Neural cell (in vitro differentiated cells): Measurements from ENCODE around the gene VPS13D. TPM values are rescaled to one million over a fixed set of nuclear protein-coding genes. Genes with fewer than 3 reads are reported as not detected.

Experiments
- H2AFZ ChIP-seq: fragments of 200-600, 300-800 bp; sonication (generic), shearing (Covaris generic); 2 replicates; pipeline ENCODE4 v1.6.0; 2014; ENCODE audit warnings: low read depth, mild to moderate bottlenecking, antibody characterized with exemption, low read length, moderate library complexity
- H3F3A ChIP-seq: fragments of 200-600 bp; shearing (Covaris generic); 2 replicates; pipeline ENCODE4 v1.6.1; 2016; ENCODE audit warnings: mild to moderate bottlenecking, moderate library complexity, mixed read lengths, antibody characterized with exemption, low read length; ENCODE audit not compliant: insufficient read depth, poor library complexity, severe bottlenecking
- H3K27ac ChIP-seq: fragments of 200-600, 300-800 bp; sonication (generic), shearing (Covaris generic); 2 replicates; pipeline ENCODE4 v1.5.1; 2014; ENCODE audit warnings: mild to moderate bottlenecking, low read length, moderate library complexity
- H3K27me3 ChIP-seq: fragments of 300-800, 200-600 bp; sonication (generic), shearing (Covaris generic); 2 replicates; pipeline ENCODE4 v1.6.0; 2014; ENCODE audit warnings: mild to moderate bottlenecking, low read depth, low read length, moderate library complexity; ENCODE audit not compliant: insufficient read depth
- H3K36me3 ChIP-seq: fragments of 300-800, 200-600 bp; sonication (generic), shearing (Covaris generic); 2 replicates; pipeline ENCODE4 v1.5.1; 2014; ENCODE audit warnings: mild to moderate bottlenecking, antibody characterized with exemption, low read length, moderate library complexity; ENCODE audit not compliant: insufficient read depth
- H3K4me2 ChIP-seq: fragments of 300-800, 200-600 bp; sonication (generic), shearing (Covaris generic); 2 replicates; pipeline ENCODE4 v1.6.0; 2014; ENCODE audit warnings: mild to moderate bottlenecking, low read length
- H3K4me3 ChIP-seq: fragments of 300-800, 200-600 bp; sonication (generic), shearing (Covaris generic); 2 replicates; pipeline ENCODE4 v1.5.1; 2014; ENCODE audit warnings: mild to moderate bottlenecking, low read length, moderate library complexity
- H3K79me2 ChIP-seq: fragments of 200-600 bp; shearing (Covaris generic); replicated peaks from 2 replicates; pipeline ENCODE4 v1.6.0; 2014; ENCODE audit warnings: mild to moderate bottlenecking, low read length, moderate library complexity; ENCODE audit not compliant: insufficient read depth
- H3K9ac ChIP-seq: fragments of 300-800, 200-600 bp; sonication (generic), shearing (Covaris generic); 2 replicates; pipeline ENCODE4 v1.6.1; 2016; ENCODE audit warnings: mild to moderate bottlenecking, low read length, mixed read lengths
- H3K9me2 ChIP-seq: fragments of 200-600 bp; shearing (Covaris generic); 2 replicates; pipeline ENCODE4 v1.6.1; 2016; ENCODE audit warnings: mild to moderate bottlenecking, low read length, mixed read lengths; ENCODE audit not compliant: insufficient read depth
- H3K9me3 ChIP-seq: fragments of 200-600, 300-800 bp; sonication (generic), shearing (Covaris generic); 2 replicates; pipeline ENCODE4 v1.6.1; 2016; ENCODE audit warnings: mild to moderate bottlenecking, mixed run types, low read length, moderate library complexity, mixed read lengths
- H4K20me1 ChIP-seq: fragments of 200-600 bp; shearing (Covaris generic); 2 replicates; pipeline ENCODE4 v1.6.1; 2016; ENCODE audit warnings: mild to moderate bottlenecking, mixed run types; ENCODE audit not compliant: insufficient read depth
- EP300 ChIP-seq: fragments of 450-650 bp; conservative IDR thresholded peaks from 2 replicates; pipeline ENCODE4 v1.6.1; 2014; ENCODE audit warnings: antibody characterized with exemption, mild to moderate bottlenecking, moderate library complexity; ENCODE audit not compliant: poor library complexity, severe bottlenecking
- EZH2 ChIP-seq: fragments of 200-600, 300-800 bp; shearing (Covaris generic), sonication (generic); IDR thresholded peaks from 2 replicates; pipeline ENCODE4 v1.6.1; 2014; ENCODE audit warnings: antibody characterized with exemption, low read length, borderline replicate concordance, mild to moderate bottlenecking; ENCODE audit not compliant: insufficient read depth, poor library complexity, severe bottlenecking
- MXI1 ChIP-seq: fragments of 450-650 bp; conservative IDR thresholded peaks from 2 replicates; pipeline ENCODE4 v1.6.1; 2014; ENCODE audit warnings: antibody characterized with exemption, mild to moderate bottlenecking; ENCODE audit not compliant: poor library complexity, severe bottlenecking
- POLR2AphosphoS5 ChIP-seq: IDR thresholded peaks from 2 replicates; pipeline ENCODE4 v1.6.1; 2012
- RAD21 ChIP-seq: fragments of 450-650 bp; conservative IDR thresholded peaks from 2 replicates; pipeline ENCODE4 v1.6.1; 2014; ENCODE audit warnings: antibody characterized with exemption, mild to moderate bottlenecking, moderate library complexity
- REST ChIP-seq: IDR thresholded peaks from 2 replicates; pipeline ENCODE4 v1.6.1; 2012; ENCODE audit warnings: borderline replicate concordance
- SMC3 ChIP-seq: fragments of 450-650 bp; conservative IDR thresholded peaks from 2 replicates; pipeline ENCODE4 v1.6.1; 2014; ENCODE audit warnings: antibody characterized with exemption, mild to moderate bottlenecking, moderate library complexity; ENCODE audit not compliant: poor library complexity
- TAF1 ChIP-seq: IDR thresholded peaks from 2 replicates; pipeline ENCODE4 v1.6.1; 2012; ENCODE audit warnings: low read depth
- polyA plus RNA-seq: library from polyadenylated mRNA; depleted of rRNA; stranded (reverse); fragments of >200 nt; gene quantifications from 2 replicates; pipeline ENCODE4 v1.2.3, GENCODE V29; 2014
- TF ChIP-seq, protein P1 (sequence below): fragments of 450-650 bp; IDR thresholded peaks from 2 replicates; pipeline ENCODE4 v1.5.1; 2014; ENCODE audit warnings: antibody characterized with exemption, mild to moderate bottlenecking, moderate library complexity; ENCODE audit not compliant: poor library complexity, severe bottlenecking

VPS13D gene
- polyA plus RNA-seq, 1 donor from 2014 or later: 24.5 TPM

DNA sequence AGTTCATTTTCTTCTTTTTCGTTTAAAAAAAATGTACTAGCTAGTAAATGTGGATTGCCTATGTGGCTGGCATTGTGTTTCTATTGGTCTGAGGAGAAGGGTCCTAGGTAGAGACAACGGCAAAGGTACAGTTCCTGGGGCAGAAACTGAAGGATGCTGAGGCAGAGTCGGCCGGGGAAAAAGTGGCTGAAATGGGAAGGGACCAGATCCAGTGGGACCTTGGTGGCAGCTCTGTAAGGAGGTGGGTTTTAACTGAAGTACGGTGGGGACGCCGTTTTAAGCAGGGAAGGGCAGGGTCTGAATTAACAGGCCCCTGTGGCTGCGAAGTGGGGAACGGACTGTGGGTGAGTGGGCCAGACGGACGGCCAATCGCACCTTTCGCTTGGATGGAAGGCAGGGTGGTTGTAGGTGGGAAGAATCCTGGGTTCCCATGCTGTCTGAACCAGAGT lies 420 bp upstream of the VPS13D start:
- Histone ChIP-seq H3K9me3 (no peaks in the 10 kb centered on the region), H3F3A (no peaks in the 10 kb centered on the region), H3K9ac (no peak overlapping the region), H3K79me2 (peaks cover 19% of the 10 kb centered on the region), H2AFZ (no peak overlapping the region), H3K27me3 (no peaks in the 10 kb centered on the region), H3K27ac (no peak overlapping the region), H3K36me3 (no peaks in the 10 kb centered on the region), H3K4me3 (no peak overlapping the region), H3K9me2 (no peaks in the 10 kb centered on the region), H4K20me1 (no peaks in the 10 kb centered on the region), H3K4me2 (no peak overlapping the region)
- TF ChIP-seq POLR2AphosphoS5 (no peak), EP300 (no peak), EZH2 (no peak), SMC3 (no peak), REST (no peak), MXI1 (no peak), TAF1 (no peak), RAD21 (no peak)
- TF ChIP-seq, protein P1, sequence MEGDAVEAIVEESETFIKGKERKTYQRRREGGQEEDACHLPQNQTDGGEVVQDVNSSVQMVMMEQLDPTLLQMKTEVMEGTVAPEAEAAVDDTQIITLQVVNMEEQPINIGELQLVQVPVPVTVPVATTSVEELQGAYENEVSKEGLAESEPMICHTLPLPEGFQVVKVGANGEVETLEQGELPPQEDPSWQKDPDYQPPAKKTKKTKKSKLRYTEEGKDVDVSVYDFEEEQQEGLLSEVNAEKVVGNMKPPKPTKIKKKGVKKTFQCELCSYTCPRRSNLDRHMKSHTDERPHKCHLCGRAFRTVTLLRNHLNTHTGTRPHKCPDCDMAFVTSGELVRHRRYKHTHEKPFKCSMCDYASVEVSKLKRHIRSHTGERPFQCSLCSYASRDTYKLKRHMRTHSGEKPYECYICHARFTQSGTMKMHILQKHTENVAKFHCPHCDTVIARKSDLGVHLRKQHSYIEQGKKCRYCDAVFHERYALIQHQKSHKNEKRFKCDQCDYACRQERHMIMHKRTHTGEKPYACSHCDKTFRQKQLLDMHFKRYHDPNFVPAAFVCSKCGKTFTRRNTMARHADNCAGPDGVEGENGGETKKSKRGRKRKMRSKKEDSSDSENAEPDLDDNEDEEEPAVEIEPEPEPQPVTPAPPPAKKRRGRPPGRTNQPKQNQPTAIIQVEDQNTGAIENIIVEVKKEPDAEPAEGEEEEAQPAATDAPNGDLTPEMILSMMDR: no peak

DNA sequence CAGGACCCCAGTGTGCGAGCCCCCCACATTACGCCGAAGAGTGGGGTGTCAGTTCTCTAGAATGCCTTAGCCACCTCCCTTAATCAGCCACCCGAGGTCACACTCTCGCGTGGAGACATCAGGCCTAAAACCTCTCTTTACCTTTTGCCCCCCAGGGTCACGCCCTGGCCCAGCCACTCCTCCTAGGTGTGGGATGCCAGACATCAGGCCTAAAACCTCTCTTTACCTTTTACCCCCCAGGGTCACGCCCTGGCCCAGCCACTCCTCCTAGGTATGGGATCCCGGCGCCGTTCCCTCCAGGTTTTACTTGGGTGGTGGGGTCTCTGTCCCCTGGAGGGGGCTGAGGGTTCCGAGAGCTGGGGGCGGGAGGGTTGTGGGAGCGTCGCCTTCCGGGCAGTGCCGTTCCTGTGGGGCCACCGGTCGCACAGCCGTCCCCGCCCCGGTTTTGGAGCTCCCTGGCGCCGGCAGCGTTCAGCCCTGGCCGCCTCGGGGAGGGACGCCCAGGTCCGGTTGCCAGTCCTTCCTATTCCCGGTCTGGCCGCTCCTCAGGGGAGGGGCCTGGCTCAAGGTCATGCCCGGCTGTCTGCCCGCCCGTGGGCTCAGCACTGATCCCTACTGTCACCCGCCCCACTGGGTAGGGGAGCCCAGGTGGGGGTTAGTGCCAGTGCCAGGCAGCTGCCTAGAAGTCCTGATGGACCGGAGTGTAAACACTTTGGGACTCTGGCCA lies 882 bp downstream of the VPS13D start:
- Histone ChIP-seq H4K20me1 (no peaks in the 10 kb centered on the region), H3K4me2 (peak overlapping the region; percentile 90), H3K4me3 (peak overlapping the region; percentile 98), H2AFZ (peak overlapping the region; percentile 40), H3F3A (no peaks in the 10 kb centered on the region), H3K9me2 (no peaks in the 10 kb centered on the region), H3K9ac (peak overlapping the region; percentile 83), H3K79me2 (peaks cover 19% of the 10 kb centered on the region), H3K27ac (no peak overlapping the region), H3K9me3 (no peaks in the 10 kb centered on the region), H3K36me3 (no peaks in the 10 kb centered on the region), H3K27me3 (no peaks in the 10 kb centered on the region)
- TF ChIP-seq EP300 (no peak), SMC3 (no peak), RAD21 (no peak), TAF1 (no peak), EZH2 (no peak), MXI1 (no peak), POLR2AphosphoS5 (no peak), REST (no peak)
- TF ChIP-seq, protein P1: no peak
